HEK293 (cell line): Measurements from ENCODE around the gene DIS3L2.

Source experiments
- CTCF ChIA-PET: fragments of 350-600 bp; formaldehyde crosslinking; extraction: SDS; loops from one replicate; lab custom pipeline; 2021; ENCODE audit warnings: antibody characterized with exemption; lab: Yijun Ruan, JAX
- POLR2A ChIA-PET: fragments of 300-600 bp; formaldehyde crosslinking; extraction: SDS; loops from one replicate; lab custom pipeline; 2020; ENCODE audit warnings: antibody characterized with exemption, inconsistent platforms; lab: Yijun Ruan, JAX
- H3K27ac ChIP-seq: fragments of 200-500 bp; sonication (Bioruptor generic); 2 replicates; pipeline ENCODE4 v1.5.1; 2014; ENCODE audit warnings: low read depth, low read length, control low read depth, inconsistent platforms; ENCODE audit errors: extremely low read depth
- H3K36me3 ChIP-seq, 2 experiments: fragments of 200-500 bp in 1 of 2; sonication (Bioruptor generic) in 1 of 2; 1 replicate in 1 of 2; 2 replicates in 1 of 2; pipeline ENCODE4 v1.5.1; 2014 to 2017; ENCODE audit warnings: inconsistent platforms in 2 of 2, low read length in 2 of 2; ENCODE audit not compliant: control insufficient read depth in 2 of 2, insufficient read depth in 1 of 2
- H3K4me1 ChIP-seq: fragments of 200-500 bp; sonication (Bioruptor generic); 2 replicates; pipeline ENCODE4 v1.5.1; 2014; ENCODE audit warnings: mild to moderate bottlenecking, low read length, inconsistent platforms; ENCODE audit not compliant: control insufficient read depth, insufficient read depth
- H3K4me3 ChIP-seq: 2 replicates; pipeline ENCODE4 v1.5.1; 2011; ENCODE audit warnings: low read depth, mild to moderate bottlenecking, control low read depth, low read length, moderate library complexity
- H3K9me3 ChIP-seq: fragments of 200-500 bp; sonication (Bioruptor generic); 2 replicates; pipeline ENCODE4 v1.5.1; 2014; ENCODE audit warnings: low read depth, low read length, inconsistent platforms; ENCODE audit not compliant: control insufficient read depth, insufficient read depth
- ELK4 ChIP-seq: IDR thresholded peaks from 2 replicates; pipeline ENCODE4 v1.6.1; 2011; ENCODE audit warnings: mild to moderate bottlenecking, low read depth, low read length, borderline replicate concordance
- HOXC10 ChIP-seq: sonication (generic); formaldehyde crosslinking; IDR thresholded peaks from 2 replicates; pipeline ENCODE4 v1.8.1; 2023; ENCODE audit warnings: mild to moderate bottlenecking, missing genetic modification reagents
- OVOL3 ChIP-seq: fragments of 450-650 bp; formaldehyde crosslinking; IDR thresholded peaks from 2 replicates; pipeline ENCODE4 v1.5.1; 2016; ENCODE audit warnings: missing biosample characterization, missing genetic modification characterization
- PATZ1 ChIP-seq: fragments of 450-650 bp; formaldehyde crosslinking; IDR thresholded peaks from 2 replicates; pipeline ENCODE4 v1.5.1; 2016; ENCODE audit warnings: missing biosample characterization, missing genetic modification characterization
- ZBTB1 ChIP-seq: fragments of 450-650 bp; formaldehyde crosslinking; IDR thresholded peaks from 2 replicates; pipeline ENCODE4 v1.5.1; 2016; ENCODE audit warnings: missing biosample characterization, missing genetic modification characterization
- ZBTB6 ChIP-seq: fragments of 450-650 bp; formaldehyde crosslinking; IDR thresholded peaks from 2 replicates; pipeline ENCODE4 v1.5.1; 2017; ENCODE audit warnings: missing biosample characterization, missing genetic modification characterization
- ZFHX2 ChIP-seq: fragments of 450-650 bp; formaldehyde crosslinking; conservative IDR thresholded peaks from 2 replicates; pipeline ENCODE4 v1.5.1; 2016; ENCODE audit warnings: missing biosample characterization, missing genetic modification characterization
- ZNF174 ChIP-seq: fragments of 450-650 bp; formaldehyde crosslinking; IDR thresholded peaks from 2 replicates; pipeline ENCODE4 v1.5.0; 2017; ENCODE audit warnings: missing biosample characterization, mild to moderate bottlenecking, missing genetic modification characterization
- ZNF239 ChIP-seq: fragments of 450-650 bp; formaldehyde crosslinking; IDR thresholded peaks from 2 replicates; pipeline ENCODE4 v1.5.1; 2016; ENCODE audit warnings: missing biosample characterization, missing genetic modification characterization
- ZNF26 ChIP-seq: fragments of 450-650 bp; formaldehyde crosslinking; IDR thresholded peaks from 2 replicates; pipeline ENCODE4 v1.5.1; 2016; ENCODE audit warnings: missing biosample characterization, missing genetic modification characterization
- ZNF280C ChIP-seq: fragments of 450-650 bp; formaldehyde crosslinking; IDR thresholded peaks from 2 replicates; pipeline ENCODE4 v1.5.1; 2016; ENCODE audit warnings: missing biosample characterization, missing genetic modification characterization
- ZNF510 ChIP-seq: fragments of 450-650 bp; formaldehyde crosslinking; IDR thresholded peaks from 2 replicates; pipeline ENCODE4 v1.5.1; 2018; ENCODE audit warnings: mild to moderate bottlenecking, missing genetic modification characterization, missing biosample characterization; ENCODE audit not compliant: insufficient replicate concordance
- ZNF529 ChIP-seq: fragments of 450-650 bp; formaldehyde crosslinking; IDR thresholded peaks from 2 replicates; pipeline ENCODE4 v1.5.1; 2017; ENCODE audit warnings: missing genetic modification characterization, missing biosample characterization; ENCODE audit not compliant: insufficient replicate concordance
- ZNF544 ChIP-seq: fragments of 450-650 bp; formaldehyde crosslinking; IDR thresholded peaks from 2 replicates; pipeline ENCODE4 v1.5.0; 2017; ENCODE audit warnings: missing biosample characterization, missing genetic modification characterization
- ZNF571 ChIP-seq: fragments of 450-650 bp; formaldehyde crosslinking; IDR thresholded peaks from 2 replicates; pipeline ENCODE4 v1.5.0; 2017; ENCODE audit warnings: missing biosample characterization, missing genetic modification characterization
- ZNF664 ChIP-seq: fragments of 450-650 bp; formaldehyde crosslinking; IDR thresholded peaks from 2 replicates; pipeline ENCODE4 v1.5.1; 2016; ENCODE audit warnings: missing biosample characterization, missing genetic modification characterization
- ZNF677 ChIP-seq: fragments of 450-650 bp; IDR thresholded peaks from 2 replicates; pipeline ENCODE4 v1.5.0; 2018; ENCODE audit warnings: missing biosample characterization, mild to moderate bottlenecking, missing genetic modification characterization, moderate library complexity
- ZNF830 ChIP-seq: fragments of 450-650 bp; IDR thresholded peaks from 2 replicates; pipeline ENCODE4 v1.5.0; 2018; ENCODE audit warnings: missing biosample characterization, missing genetic modification characterization, low read depth, mild to moderate bottlenecking, moderate library complexity
- ZNF843 ChIP-seq: fragments of 450-650 bp; formaldehyde crosslinking; IDR thresholded peaks from 2 replicates; pipeline ENCODE4 v1.5.1; 2016; ENCODE audit warnings: missing biosample characterization, missing genetic modification characterization
- ZSCAN18 ChIP-seq: fragments of 450-650 bp; formaldehyde crosslinking; IDR thresholded peaks from 2 replicates; pipeline ENCODE4 v1.5.1; 2016; ENCODE audit warnings: missing biosample characterization, missing genetic modification characterization
- ZSCAN30 ChIP-seq: fragments of 450-650 bp; IDR thresholded peaks from 2 replicates; pipeline ENCODE4 v1.5.1; 2018; ENCODE audit warnings: missing biosample characterization, mild to moderate bottlenecking, missing genetic modification characterization, moderate library complexity
- ZSCAN4 ChIP-seq: fragments of 450-650 bp; formaldehyde crosslinking; IDR thresholded peaks from 2 replicates; pipeline ENCODE4 v1.5.1; 2017; ENCODE audit warnings: missing biosample characterization, missing genetic modification characterization

DIS3L2 gene

GRCh38 chr2:232352511-232353091 lies 391.1 kb downstream of the DIS3L2 start:
- POLR2A ChIA-PET = no interaction called here

GRCh38 chr2:232353096-232353495 lies 391.6 kb downstream of the DIS3L2 start:
- Histone ChIP-seq H3K9me3 (no peaks in the 10 kb centered on the region), H3K27ac (no peak overlapping the region), H3K4me1 (no peaks in the 10 kb centered on the region), H3K36me3 (no peaks in the 10 kb centered on the region), H3K4me3 (no peak overlapping the region)
- no peak for TF ChIP-seq ZSCAN30 (tag by site-specific recombination)
- TF ChIP-seq ZNF843 = no peak
- TF ChIP-seq ZNF174 (tag by site-specific recombination) = no peak
- no peak for TF ChIP-seq ZNF677 (tag by site-specific recombination)
- no peak for TF ChIP-seq ZNF664 (tag by site-specific recombination)
- TF ChIP-seq PATZ1 = no peak
- no peak for TF ChIP-seq ZNF830
- no peak for TF ChIP-seq ZNF280C (tag by site-specific recombination)
- no peak for TF ChIP-seq ZNF26 (tag by site-specific recombination)
- ChIA-PET CTCF (no interaction called here), POLR2A (no interaction called here)

More at GRCh38 chr2:232352511-232353091, 391.1 kb downstream of the DIS3L2 start:
- H3K9me3 ChIP-seq = no peaks in the 10 kb centered on the region
- no peaks in the 10 kb centered on the region for H3K4me1 ChIP-seq
- CTCF ChIA-PET = no interaction called here
- H3K4me3 ChIP-seq = no peak overlapping the region
- TF ChIP-seq ZBTB1 (tag by site-specific recombination) (no peak), ZNF571 (no peak), OVOL3 (no peak), ZNF239 (no peak), ZSCAN18 (no peak), ZNF529 (tag by site-specific recombination) (no peak)
- H3K27ac ChIP-seq = no peak overlapping the region
- no peaks in the 10 kb centered on the region for H3K36me3 ChIP-seq

- Histone ChIP-seq H3K9me3 (no peaks in the 10 kb centered on the region), H3K27ac (no peak overlapping the region), H3K36me3 (no peaks in the 10 kb centered on the region), H3K4me3 (no peak overlapping the region), H3K4me1 (no peaks in the 10 kb centered on the region)
- CTCF ChIA-PET = no interaction called here
- POLR2A ChIA-PET = no interaction called here
- TF ChIP-seq ZNF544 (no peak), HOXC10 (CRISPR knock-in tag) (no peak), ZBTB6 (tag by site-specific recombination) (no peak), ZNF510 (tag by site-specific recombination) (no peak), ZFHX2 (tag by site-specific recombination) (no peak), ELK4 (no peak), ZSCAN4 (tag by site-specific recombination) (no peak)
These were observed 392.1 kb downstream of the DIS3L2 start for GRCh38 chr2:232353660-232354059.
